Activated CD8-positive, alpha-beta memory T cell treated with anti-CD3 and anti-CD28 coated beads for 1 hour (primary cell): ENCODE measurements around the gene KLF5.
"Not testable (repeated sequence)": the region's sequence is repeated elsewhere in the genome, so short reads cannot be mapped to it uniquely, and the experiment has no call there.

Source experiments
- DNase-seq, 2 donors: peaks; one replicate each; pipeline ENCODE4 v3.0.0-alpha.2; 2020; ENCODE audit warnings: low read depth in 1 of 2; ENCODE audit errors: extremely low read depth in 1 of 2

KLF5 gene

DNA sequence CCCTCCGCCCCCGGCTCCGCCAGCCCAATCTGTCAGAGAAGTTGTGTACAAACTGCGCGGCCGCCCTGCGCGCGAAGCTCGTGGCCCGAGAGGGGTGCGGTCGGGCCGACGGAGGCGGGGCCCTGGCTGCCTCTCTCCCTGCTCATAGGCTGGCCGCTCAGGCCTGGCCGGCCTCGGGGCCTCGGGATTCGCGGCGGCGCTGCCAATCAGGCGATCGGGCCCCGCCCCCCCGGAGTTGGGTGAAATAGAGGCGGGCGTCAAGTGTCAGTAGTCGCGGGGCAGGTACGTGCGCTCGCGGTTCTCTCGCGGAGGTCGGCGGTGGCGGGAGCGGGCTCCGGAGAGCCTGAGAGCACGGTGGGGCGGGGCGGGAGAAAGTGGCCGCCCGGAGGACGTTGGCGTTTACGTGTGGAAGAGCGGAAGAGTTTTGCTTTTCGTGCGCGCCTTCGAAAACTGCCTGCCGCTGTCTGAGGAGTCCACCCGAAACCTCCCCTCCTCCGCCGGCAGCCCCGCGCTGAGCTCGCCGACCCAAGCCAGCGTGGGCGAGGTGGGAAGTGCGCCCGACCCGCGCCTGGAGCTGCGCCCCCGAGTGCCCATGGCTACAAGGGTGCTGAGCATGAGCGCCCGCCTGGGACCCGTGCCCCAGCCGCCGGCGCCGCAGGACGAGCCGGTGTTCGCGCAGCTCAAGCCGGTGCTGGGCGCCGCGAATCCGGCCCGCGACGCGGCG, at the start of gene KLF5:
TSS of gene KLF5 (plus strand) at position 270 of the 724 bp plus-strand sequence. CDS start at position 593, 323 bp downstream.
- DNase-seq: peak; percentile 78 to 95

DNA sequence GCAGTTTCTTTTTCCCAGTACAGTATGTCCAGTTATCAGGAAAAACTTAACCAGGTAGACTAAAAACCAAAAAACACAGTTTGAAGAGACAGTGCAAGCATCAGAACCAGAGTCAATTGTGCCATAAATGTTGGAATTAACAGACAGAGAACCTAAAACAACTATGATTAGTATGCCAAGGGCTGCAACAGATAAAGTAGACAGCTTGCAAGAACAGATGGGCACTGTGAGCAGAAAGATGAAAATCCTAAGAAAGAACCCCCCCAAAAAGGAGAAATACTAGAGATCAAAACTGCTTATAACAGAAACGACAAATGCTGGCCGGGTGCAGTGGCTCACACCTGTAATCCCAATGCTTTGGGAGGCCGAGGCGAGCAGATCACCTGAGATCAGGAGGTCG, 47.1 kb upstream of the KLF5 start:
- no peak for DNase-seq

- DNase-seq: no peak
These were observed 43.0 kb upstream of the KLF5 start for GRCh38 chr13:73015805-73016204.

DNA sequence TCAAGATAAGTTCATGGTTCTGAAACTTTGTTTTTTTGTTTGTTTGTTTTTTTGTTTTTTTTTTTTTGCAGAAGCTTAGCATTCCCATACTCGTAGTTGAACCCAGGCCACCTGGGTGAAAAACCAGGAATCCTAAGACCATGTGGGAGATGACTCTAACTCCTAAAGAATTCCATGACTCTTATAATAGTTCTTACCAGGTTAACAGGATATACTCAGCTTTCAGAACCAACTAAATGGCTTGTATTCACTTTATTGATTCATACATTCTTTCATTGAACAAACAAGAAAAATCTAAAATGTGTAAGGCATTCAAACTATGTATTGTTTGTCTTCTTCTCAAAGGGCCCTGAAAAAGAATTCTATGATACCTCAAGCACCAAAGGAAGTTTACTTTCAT, 40.5 kb upstream of the KLF5 start:
- DNase-seq: no peak

DNA sequence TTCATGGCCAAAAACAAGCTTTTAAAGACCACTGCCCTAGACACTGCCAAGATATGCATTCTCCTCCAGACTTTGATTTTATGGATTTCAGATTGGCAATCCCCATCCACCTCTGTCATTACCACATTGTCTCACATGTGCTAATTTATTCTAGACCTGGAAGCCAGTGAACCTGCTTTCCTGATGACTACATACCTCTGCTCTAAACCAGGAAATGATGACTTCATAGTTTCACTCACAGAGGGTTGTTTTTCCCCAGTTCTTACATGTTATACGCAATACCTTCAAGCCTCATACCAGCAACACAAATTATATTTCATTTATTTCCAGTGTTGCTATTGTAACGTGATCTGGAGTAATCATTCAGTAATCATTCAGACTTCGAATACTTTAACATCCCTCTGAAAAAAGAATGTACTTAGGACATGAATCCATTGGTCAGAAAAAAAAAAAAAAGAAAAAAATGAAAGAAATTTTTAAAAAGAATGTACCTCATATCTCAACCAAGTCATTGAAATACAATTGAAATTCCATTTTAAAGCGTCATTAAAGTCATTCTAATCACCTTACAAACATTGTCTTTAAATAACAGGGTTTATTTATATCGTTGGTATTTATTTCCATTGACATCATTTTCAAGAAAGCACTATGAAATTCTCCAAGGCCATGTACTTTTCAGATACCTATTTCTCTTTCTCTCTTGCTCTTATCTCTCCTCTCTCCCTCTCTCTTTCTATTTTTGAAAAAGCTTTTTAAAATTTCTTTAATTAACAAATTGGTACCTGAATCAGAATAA, 33.4 kb upstream of the KLF5 start:
- DNase-seq: no peak

- DNase-seq: no peak
These were observed 23.9 kb upstream of the KLF5 start for GRCh38 chr13:73034901-73035300.

DNA sequence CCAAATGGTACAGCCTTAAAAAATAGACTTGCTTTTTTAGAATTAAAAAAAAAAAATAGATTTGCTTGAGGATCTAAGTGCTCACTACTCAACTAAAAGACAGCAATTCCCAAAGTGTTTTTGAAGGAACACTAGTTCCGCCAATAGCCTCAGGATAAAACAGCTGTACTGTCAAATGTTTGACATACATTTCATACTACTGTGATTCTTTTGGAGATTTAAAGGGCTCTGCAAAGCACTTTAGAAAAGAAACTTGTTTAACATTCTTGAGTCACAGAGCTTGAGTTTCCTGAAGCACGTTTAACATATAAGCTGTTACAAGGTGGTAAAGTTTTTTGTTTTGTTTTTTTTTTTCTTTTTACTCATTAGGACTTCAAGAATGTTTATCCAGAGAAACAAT, 23.1 kb upstream of the KLF5 start:
- no peak for DNase-seq

DNA sequence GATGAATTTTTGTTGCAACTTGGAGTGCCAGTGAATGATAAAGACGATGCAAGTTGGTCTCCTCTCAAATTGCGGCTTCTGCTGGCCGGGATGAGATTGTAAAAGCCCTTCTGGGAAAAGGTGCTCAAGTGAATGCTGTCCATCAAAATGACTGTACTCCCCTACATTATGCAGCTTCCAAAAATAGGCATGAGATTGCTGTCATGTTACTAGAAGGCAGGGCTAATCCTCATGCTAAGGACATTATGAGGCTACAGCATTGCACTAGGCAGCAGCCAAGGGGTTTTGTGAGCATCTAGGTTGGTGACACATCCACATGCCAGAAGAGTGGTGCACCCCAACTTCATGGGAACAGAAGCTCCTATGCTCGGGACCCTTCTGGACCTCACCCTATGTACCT, 22.2 kb upstream of the KLF5 start:
- no peak for DNase-seq

DNA sequence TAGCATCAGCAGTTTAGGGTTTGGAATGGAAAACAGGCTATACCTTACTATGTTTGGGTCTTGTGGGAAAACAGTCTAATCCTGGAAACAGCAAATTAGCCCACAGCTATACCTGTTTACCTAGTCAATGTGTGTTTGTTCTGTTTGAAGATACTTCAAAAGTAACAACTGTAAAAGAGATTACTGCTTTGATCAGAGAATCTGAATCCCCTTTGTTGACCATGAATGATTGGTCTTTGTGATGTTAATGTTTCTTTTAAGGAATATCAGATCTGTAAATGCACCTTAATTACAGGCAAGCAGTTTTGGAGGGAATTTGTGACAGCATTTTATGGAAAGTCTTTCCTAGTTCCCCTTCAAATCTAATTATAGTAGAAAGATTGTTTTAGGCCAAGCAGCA, 20.7 kb upstream of the KLF5 start:
- DNase-seq: no peak

- no peak for DNase-seq
These were observed 19.4 kb upstream of the KLF5 start for GRCh38 chr13:73039201-73040108.

DNA sequence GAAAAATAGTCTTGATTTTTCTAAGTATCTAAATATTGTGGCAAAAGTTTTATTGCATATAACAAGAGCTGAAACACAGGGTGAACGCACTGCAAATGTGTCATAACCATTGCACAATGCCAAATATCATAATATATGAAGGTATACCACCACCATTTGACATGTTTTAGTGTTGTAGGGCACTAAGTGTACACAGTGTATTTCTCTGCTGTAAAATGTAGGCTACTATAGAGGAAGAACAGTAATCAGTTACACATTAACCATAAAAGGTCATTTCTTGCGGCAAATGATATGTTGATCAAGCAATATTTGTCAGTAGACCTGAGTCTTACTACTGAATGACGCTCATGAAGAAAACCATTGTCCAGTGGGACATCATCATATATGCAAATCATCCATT, 18.3 kb upstream of the KLF5 start:
- DNase-seq: no peak

DNA sequence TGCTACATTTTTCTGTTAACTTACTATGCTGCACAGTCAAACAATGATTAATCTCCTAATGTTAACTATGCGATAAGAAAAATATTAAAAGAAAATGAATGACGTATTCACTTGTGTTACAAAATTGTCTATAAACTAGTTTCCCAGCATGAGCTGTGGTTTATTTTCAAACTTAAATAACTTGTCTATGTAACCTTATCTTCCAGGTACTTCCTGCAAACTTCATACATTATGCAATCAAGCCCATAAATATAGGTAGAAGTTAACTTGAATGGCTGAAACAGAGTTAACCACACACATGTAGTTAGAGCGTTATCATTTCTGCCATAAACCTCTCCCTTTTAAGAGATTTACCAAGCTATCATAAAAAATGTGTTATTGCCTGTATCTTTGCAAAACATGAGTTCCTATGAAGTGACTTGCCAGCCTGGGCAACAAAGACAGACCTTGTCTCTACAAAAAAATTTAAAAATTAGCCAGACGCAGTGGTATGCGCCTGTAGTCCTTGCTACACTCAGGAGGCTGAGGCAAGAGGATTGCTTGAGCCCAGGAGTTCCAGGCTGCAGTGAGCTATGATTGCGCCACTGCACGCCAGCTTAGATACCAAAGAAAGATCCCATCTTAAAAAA, 17.7 kb upstream of the KLF5 start:
- DNase-seq: no peak

GRCh38 chr13:73045031-73045430, 13.8 kb upstream of the KLF5 start:
- DNase-seq: no peak

GRCh38 chr13:73048615-73049014, 10.2 kb upstream of the KLF5 start:
- DNase-seq: not testable (repeated sequence)

GRCh38 chr13:73054712-73055111, 4.1 kb upstream of the KLF5 start:
- no peak for DNase-seq

- no peak for DNase-seq
These were observed 2.8 kb upstream of the KLF5 start for GRCh38 chr13:73055813-73056564.

- no peak for DNase-seq
These were observed 2.2 kb upstream of the KLF5 start for GRCh38 chr13:73056565-73056962.

GRCh38 chr13:73057284-73058063, 1.3 kb upstream of the KLF5 start:
- no peak for DNase-seq

DNA sequence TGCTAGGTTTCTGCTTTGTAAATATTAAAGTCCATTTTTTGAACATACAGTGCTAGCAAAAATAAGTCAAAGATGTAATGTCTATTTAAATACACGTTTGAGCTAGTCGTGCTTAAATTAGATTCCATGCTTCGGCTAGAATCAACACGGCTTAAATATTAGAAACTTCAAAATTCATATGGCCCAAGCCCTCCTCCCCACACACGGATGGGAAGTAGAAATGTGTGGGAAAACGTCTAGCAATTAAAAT, 816 bp upstream of the KLF5 start:
- no peak for DNase-seq

- no peak for DNase-seq
These were observed 421 bp upstream of the KLF5 start for GRCh38 chr13:73058432-73058735.
